OCI-LY7 (cell line): ENCODE data around the gene STK32C. TPM values are rescaled to one million over a fixed set of nuclear protein-coding genes. Genes with fewer than 3 reads are reported as not detected.

Experiments
- BruUV-seq: library from RNA; stranded (reverse); fragments of 400-500 nt; replicated peaks from 2 replicates; lab custom pipeline; 2021; lab: Mats Ljungman, UMichigan
- CTCF ChIA-PET: fragments of 300-600 bp; sonication (Branson Sonifier 250); formaldehyde crosslinking; loops from one replicate; lab custom pipeline; 2022; ENCODE audit warnings: antibody characterized with exemption; ENCODE audit not compliant: unreplicated experiment; lab: Charles Lee
- POLR2A ChIA-PET: fragments of 300-600 bp; sonication (Branson Sonifier 250); formaldehyde crosslinking; loops from one replicate; lab custom pipeline; 2022; ENCODE audit warnings: antibody characterized with exemption; lab: Charles Lee
- DNase-seq: peaks from one replicate; pipeline ENCODE4 v3.0.0-alpha.2; 2015; ENCODE audit warnings: low spot score
- H2AFZ ChIP-seq: fragments of 200-600 bp; sonication (generic), shearing (Covaris generic); 2 replicates; pipeline ENCODE4 v1.6.1; 2014; ENCODE audit warnings: mild to moderate bottlenecking, antibody characterized with exemption, low read length, moderate library complexity
- H3K27ac ChIP-seq: fragments of 200-600 bp; sonication (generic); 2 replicates; pipeline ENCODE4 v1.5.1; 2014; ENCODE audit warnings: mixed run types, low read depth, mild to moderate bottlenecking, moderate library complexity, low read length, inconsistent platforms; ENCODE audit not compliant: poor library complexity, severe bottlenecking
- H3K36me3 ChIP-seq: fragments of 200-600 bp; sonication (generic); 2 replicates; pipeline ENCODE4 v1.6.1; 2014; ENCODE audit warnings: mild to moderate bottlenecking, antibody characterized with exemption, low read length, moderate library complexity, mixed read lengths; ENCODE audit not compliant: insufficient read depth
- H3K4me1 ChIP-seq: fragments of 200-600 bp; sonication (generic); 2 replicates; pipeline ENCODE4 v1.5.1; 2014; ENCODE audit warnings: mild to moderate bottlenecking, low read length; ENCODE audit not compliant: insufficient read depth, poor library complexity, severe bottlenecking
- H3K4me2 ChIP-seq: fragments of 200-600 bp; sonication (generic); 2 replicates; pipeline ENCODE4 v1.6.1; 2014; ENCODE audit warnings: mild to moderate bottlenecking, low read length
- H3K4me3 ChIP-seq: fragments of 200-600 bp; sonication (generic); 2 replicates; pipeline ENCODE4 v1.5.1; 2014; ENCODE audit warnings: mild to moderate bottlenecking, low read depth, low read length; ENCODE audit not compliant: poor library complexity, severe bottlenecking
- H3K79me2 ChIP-seq: fragments of 200-600 bp; sonication (generic); 2 replicates; pipeline ENCODE4 v1.6.1; 2016; ENCODE audit warnings: low read depth, mild to moderate bottlenecking, low read length, moderate library complexity, mixed read lengths; ENCODE audit not compliant: insufficient read depth
- H3K9me2 ChIP-seq: fragments of 200-600 bp; sonication (generic); 2 replicates; pipeline ENCODE4 v1.6.1; 2016; ENCODE audit warnings: mild to moderate bottlenecking, low read length, mixed read lengths; ENCODE audit not compliant: insufficient read depth
- H3K9me3 ChIP-seq: fragments of 200-600 bp; sonication (generic); 2 replicates; pipeline ENCODE4 v1.6.1; 2014; ENCODE audit warnings: mild to moderate bottlenecking, mixed run types, low read length, mixed read lengths
- H4K20me1 ChIP-seq: fragments of 200-600 bp; sonication (generic); 2 replicates; pipeline ENCODE4 v1.6.1; 2014; ENCODE audit warnings: mild to moderate bottlenecking, antibody characterized with exemption, low read length, moderate library complexity, mixed read lengths; ENCODE audit not compliant: insufficient read depth
- CTCF ChIP-seq: fragments of 200-600 bp; sonication (generic); conservative IDR thresholded peaks from 2 replicates; pipeline ENCODE4 v1.5.1; 2014; ENCODE audit warnings: mild to moderate bottlenecking, antibody characterized with exemption, low read length, moderate library complexity, mixed read lengths
- EZH2phosphoT487 ChIP-seq: fragments of 200-600 bp; sonication (generic); IDR thresholded peaks from 2 replicates; pipeline ENCODE4 v1.6.1; 2018; ENCODE audit warnings: low read depth, borderline replicate concordance, mild to moderate bottlenecking, mixed run types, antibody characterized with exemption, low read length, moderate library complexity, mixed read lengths
- intact Hi-C: fragments of 100-400 bp; cut with micrococcal nuclease; formaldehyde crosslinking; loops from one replicate; pipeline ENCODE4 v1.10.0; 2022; ENCODE audit not compliant: unreplicated experiment
- total RNA-seq, 2 experiments: library from RNA; depleted of rRNA in 1 of 2; stranded (reverse); fragments of >200 nt in 1 of 2; shearing (Covaris generic) in 1 of 2; gene quantifications; 2 replicates each; pipeline ENCODE4 v1.2.3, GENCODE V29; 2014 to 2022

Gene STK32C
- total RNA-seq, 2 experiments from 2014 or later, result 13.1 to 30.4 TPM

- H3K4me1 ChIP-seq, result peaks cover 9% of the 10 kb centered on the region
- H2AFZ ChIP-seq, result no peak overlapping the region
- no peaks in the 10 kb centered on the region for H3K36me3 ChIP-seq
- H3K4me2 ChIP-seq, result no peak overlapping the region
- H4K20me1 ChIP-seq, result no peaks in the 10 kb centered on the region
- no peak for TF ChIP-seq CTCF
- TF ChIP-seq EZH2phosphoT487, result no peak
- intact Hi-C loops, result no loop called here
- ChIA-PET CTCF (no interaction called here), POLR2A (interaction anchor here (1.1 to 1.7 kb wide), 2 partner anchors 8 to 19 kb away, joined by 3 to 5 read pairs; no protein-coding TSS in a partner anchor)
- H3K79me2 ChIP-seq, result no peaks in the 10 kb centered on the region
- no peak overlapping the region for H3K27ac ChIP-seq
- H3K9me3 ChIP-seq, result no peaks in the 10 kb centered on the region
- no TSS peak for BruUV-seq
- H3K4me3 ChIP-seq, result no peak overlapping the region
- DNase-seq, result no peak
- H3K9me2 ChIP-seq, result no peaks in the 10 kb centered on the region
Measured at GRCh38 chr10:132350391-132350790, 42.6 kb upstream of the STK32C start.

GRCh38 chr10:132349766-132350165 is 42.0 kb upstream of the STK32C start:
- no peak for TF ChIP-seq EZH2phosphoT487
- TF ChIP-seq CTCF, result no peak
- POLR2A ChIA-PET, result interaction anchor here (1.1 to 1.7 kb wide), 2 partner anchors 7 to 19 kb away, joined by 3 to 5 read pairs; no protein-coding TSS in a partner anchor
- Histone ChIP-seq H2AFZ (no peak overlapping the region), H3K27ac (no peak overlapping the region), H4K20me1 (no peaks in the 10 kb centered on the region), H3K9me2 (no peaks in the 10 kb centered on the region), H3K79me2 (no peaks in the 10 kb centered on the region), H3K9me3 (no peaks in the 10 kb centered on the region), H3K4me1 (peaks cover 9% of the 10 kb centered on the region), H3K4me3 (no peak overlapping the region), H3K4me2 (no peak overlapping the region), H3K36me3 (no peaks in the 10 kb centered on the region)
- CTCF ChIA-PET, result no interaction called here
- no TSS peak for BruUV-seq
- intact Hi-C loops, result no loop called here
- no peak for DNase-seq

GRCh38 chr10:132347931-132348267 is 40.1 kb upstream of the STK32C start:
- intact Hi-C loops, result no loop called here
- DNase-seq, result no peak
- TF ChIP-seq CTCF (no peak), EZH2phosphoT487 (no peak)
- H3K9me2 ChIP-seq, result no peaks in the 10 kb centered on the region
- no peak overlapping the region for H3K27ac ChIP-seq
- H3K36me3 ChIP-seq, result no peaks in the 10 kb centered on the region
- H3K9me3 ChIP-seq, result no peaks in the 10 kb centered on the region
- POLR2A ChIA-PET, result interaction anchor here (0.6 kb wide), 1 partner anchor 1177 kb away, joined by 5 read pairs; no protein-coding TSS in a partner anchor
- no peak overlapping the region for H3K4me3 ChIP-seq
- BruUV-seq, result no TSS peak
- no peak overlapping the region for H3K4me2 ChIP-seq
- no peaks in the 10 kb centered on the region for H3K79me2 ChIP-seq
- CTCF ChIA-PET, result interaction anchor here (1.1 kb wide), 1 partner anchor 13 kb away, joined by 3 read pairs; no protein-coding TSS in a partner anchor
- H2AFZ ChIP-seq, result no peak overlapping the region
- H3K4me1 ChIP-seq, result peaks cover 9% of the 10 kb centered on the region
- no peaks in the 10 kb centered on the region for H4K20me1 ChIP-seq
